Tibial artery (tissue), 4 donors: Measurements from ENCODE around the gene CHRNA10.

ENCODE experiments used
- DNase-seq, 2 donors: peaks; one replicate each; pipeline ENCODE4 v3.0.0-alpha.2; 2019
- H3K27ac ChIP-seq, 2 donors: fragments of 200-600 bp; sonication (generic) in 1 of 2; 1 replicate in 1 of 2; 2 replicates in 1 of 2; pipeline ENCODE4 v1.5.1; 2018 to 2019; ENCODE audit warnings: mild to moderate bottlenecking in 1 of 2
- H3K27me3 ChIP-seq, 2 donors: fragments of 200-600 bp; sonication (generic) in 1 of 2; one replicate each; pipeline versions ENCODE4 v1.5.1 to v1.6.0; 2016 to 2019
- H3K36me3 ChIP-seq, 3 donors: fragments of 200-600 bp; sonication (generic) in 2 of 3; one replicate each; pipeline ENCODE4 v1.5.1; 2016 to 2019; ENCODE audit warnings: mild to moderate bottlenecking in 2 of 3
- H3K4me1 ChIP-seq, 4 donors: fragments of 200-600 bp; sonication (generic) in 2 of 4; 1 replicate in 3 of 4; 2 replicates in 1 of 4; pipeline ENCODE4 v1.5.1; 2016 to 2019
- H3K4me3 ChIP-seq, 2 donors: fragments of 200-600 bp; sonication (generic) in 1 of 2; 1 replicate in 1 of 2; 2 replicates in 1 of 2; pipeline ENCODE4 v1.5.1; 2018 to 2019; ENCODE audit warnings: mild to moderate bottlenecking in 2 of 2
- H3K9me3 ChIP-seq, 3 donors: fragments of 200-600 bp; sonication (generic) in 1 of 3; one replicate each; pipeline ENCODE4 v1.5.1; 2016 to 2019
- CTCF ChIP-seq, 2 experiments: fragments of 200-600 bp in 1 of 2; fragments of 450-650 bp in 1 of 2; IDR thresholded peaks; one replicate each; pipeline ENCODE4 v1.5.1; 2017 to 2019; ENCODE audit warnings: antibody characterized with exemption in 2 of 2, mild to moderate bottlenecking in 1 of 2, moderate library complexity in 1 of 2
- intact Hi-C: fragments of 100-400 bp; cut with DNase I; formaldehyde crosslinking; loops from one replicate; pipeline ENCODE4 v1.15.0; 2023; ENCODE audit warnings: low total_unique reads

CHRNA10 gene

GRCh38 chr11:3637201-3637600 lies 34.0 kb downstream of the CHRNA10 start:
- DNase-seq, result no peak
- intact Hi-C loops, result no loop called here
- no peak for TF ChIP-seq CTCF (IDR thresholded peaks at IDR 0.05)
- H3K27me3 ChIP-seq, result no peaks in the 10 kb centered on the region
- H3K4me3 ChIP-seq, result no peak overlapping the region
- H3K4me1 ChIP-seq, result peaks cover 0 to 8% (median 6%) of the 10 kb centered on the region in 4 donors
- no peak overlapping the region for H3K27ac ChIP-seq
- no peaks in the 10 kb centered on the region for H3K36me3 ChIP-seq
- no peaks in the 10 kb centered on the region for H3K9me3 ChIP-seq

- H3K4me3 ChIP-seq, result no peak overlapping the region
- no peak overlapping the region for H3K27ac ChIP-seq
- no peak for TF ChIP-seq CTCF (IDR thresholded peaks at IDR 0.05)
- DNase-seq, result no peak
- no peaks in the 10 kb centered on the region for H3K9me3 ChIP-seq
- no peaks in the 10 kb centered on the region for H3K36me3 ChIP-seq
- intact Hi-C loops, result no loop called here
- no peaks in the 10 kb centered on the region for H3K27me3 ChIP-seq
- no peaks in the 10 kb centered on the region for H3K4me1 ChIP-seq
Measured at GRCh38 chr11:3635641-3636375, 35.4 kb downstream of the CHRNA10 start.

GRCh38 chr11:3632070-3632660 lies 39.0 kb downstream of the CHRNA10 start:
- intact Hi-C loops, result no loop called here
- Histone ChIP-seq H3K4me1 (no peaks in the 10 kb centered on the region), H3K36me3 (no peaks in the 10 kb centered on the region), H3K4me3 (no peak overlapping the region), H3K27ac (no peak overlapping the region), H3K9me3 (no peaks in the 10 kb centered on the region), H3K27me3 (no peaks in the 10 kb centered on the region)
- no peak for TF ChIP-seq CTCF (IDR thresholded peaks at IDR 0.05)
- peak in 1 of 2 donors; percentile 10 for DNase-seq

GRCh38 chr11:3631331-3631730 lies 39.9 kb downstream of the CHRNA10 start:
- intact Hi-C loops, result no loop called here
- Histone ChIP-seq H3K27me3 (no peaks in the 10 kb centered on the region), H3K27ac (no peak overlapping the region), H3K4me3 (no peak overlapping the region), H3K4me1 (no peaks in the 10 kb centered on the region), H3K9me3 (no peaks in the 10 kb centered on the region), H3K36me3 (no peaks in the 10 kb centered on the region)
- DNase-seq, result no peak
- no peak for TF ChIP-seq CTCF (IDR thresholded peaks at IDR 0.05)

GRCh38 chr11:3627291-3627690 lies 43.9 kb downstream of the CHRNA10 start:
- intact Hi-C loops, result no loop called here

More at GRCh38 chr11:3627291-3627690, 43.9 kb downstream of the CHRNA10 start:
- Histone ChIP-seq H3K27me3 (no peaks in the 10 kb centered on the region), H3K4me1 (no peaks in the 10 kb centered on the region), H3K4me3 (no peak overlapping the region), H3K27ac (no peak overlapping the region), H3K36me3 (no peaks in the 10 kb centered on the region), H3K9me3 (no peaks in the 10 kb centered on the region)
- no peak for TF ChIP-seq CTCF (IDR thresholded peaks at IDR 0.05)
- DNase-seq, result peak in 1 of 2 donors; percentile 4
